ENCODE measurements around the gene AADACL4.
A peak's percentile ranks its signal among the peaks of the same experiment; 100 is the strongest.

Gene AADACL4

DNA sequence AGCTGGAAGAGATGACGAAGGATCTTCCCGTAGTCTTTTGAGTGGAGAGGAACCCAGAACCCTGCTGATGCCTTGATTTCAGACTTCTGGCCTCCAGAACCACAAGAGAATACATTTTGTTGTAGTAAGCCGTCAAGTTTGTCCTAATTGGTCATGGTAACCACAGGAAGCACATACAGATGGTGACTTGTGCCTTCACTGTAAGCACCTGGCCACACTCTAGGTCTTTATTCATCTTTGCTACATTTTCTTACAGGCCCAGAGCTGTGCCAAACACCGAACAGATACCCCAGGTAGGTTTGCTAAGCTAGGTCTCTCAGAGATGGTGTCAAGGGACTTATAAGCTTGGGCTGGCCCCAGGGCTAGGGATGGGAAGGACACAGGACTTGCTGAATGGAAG is 30.7 kb upstream of the AADACL4 start:
- H3K27me3 ChIP-seq (replicated peaks; ENCODE audit: control insufficient read depth, insufficient read depth, low read length), result peaks cover 3% of the 10 kb centered on the region
- TF ChIP-seq, protein P1, sequence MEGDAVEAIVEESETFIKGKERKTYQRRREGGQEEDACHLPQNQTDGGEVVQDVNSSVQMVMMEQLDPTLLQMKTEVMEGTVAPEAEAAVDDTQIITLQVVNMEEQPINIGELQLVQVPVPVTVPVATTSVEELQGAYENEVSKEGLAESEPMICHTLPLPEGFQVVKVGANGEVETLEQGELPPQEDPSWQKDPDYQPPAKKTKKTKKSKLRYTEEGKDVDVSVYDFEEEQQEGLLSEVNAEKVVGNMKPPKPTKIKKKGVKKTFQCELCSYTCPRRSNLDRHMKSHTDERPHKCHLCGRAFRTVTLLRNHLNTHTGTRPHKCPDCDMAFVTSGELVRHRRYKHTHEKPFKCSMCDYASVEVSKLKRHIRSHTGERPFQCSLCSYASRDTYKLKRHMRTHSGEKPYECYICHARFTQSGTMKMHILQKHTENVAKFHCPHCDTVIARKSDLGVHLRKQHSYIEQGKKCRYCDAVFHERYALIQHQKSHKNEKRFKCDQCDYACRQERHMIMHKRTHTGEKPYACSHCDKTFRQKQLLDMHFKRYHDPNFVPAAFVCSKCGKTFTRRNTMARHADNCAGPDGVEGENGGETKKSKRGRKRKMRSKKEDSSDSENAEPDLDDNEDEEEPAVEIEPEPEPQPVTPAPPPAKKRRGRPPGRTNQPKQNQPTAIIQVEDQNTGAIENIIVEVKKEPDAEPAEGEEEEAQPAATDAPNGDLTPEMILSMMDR (IDR thresholded peaks at IDR 0.05; ENCODE audit: insufficient read depth, low read length, poor library complexity, severe bottlenecking), result no peak
- no peak overlapping the region for H3K4me3 ChIP-seq (replicated peaks; ENCODE audit: low read depth, low read length)
- H3K36me3 ChIP-seq (ENCODE audit: control insufficient read depth, insufficient read depth, low read length), result no peaks in the 10 kb centered on the region
- no peak for DNase-seq (ENCODE audit: extremely low read depth, insufficient read length)

DNA sequence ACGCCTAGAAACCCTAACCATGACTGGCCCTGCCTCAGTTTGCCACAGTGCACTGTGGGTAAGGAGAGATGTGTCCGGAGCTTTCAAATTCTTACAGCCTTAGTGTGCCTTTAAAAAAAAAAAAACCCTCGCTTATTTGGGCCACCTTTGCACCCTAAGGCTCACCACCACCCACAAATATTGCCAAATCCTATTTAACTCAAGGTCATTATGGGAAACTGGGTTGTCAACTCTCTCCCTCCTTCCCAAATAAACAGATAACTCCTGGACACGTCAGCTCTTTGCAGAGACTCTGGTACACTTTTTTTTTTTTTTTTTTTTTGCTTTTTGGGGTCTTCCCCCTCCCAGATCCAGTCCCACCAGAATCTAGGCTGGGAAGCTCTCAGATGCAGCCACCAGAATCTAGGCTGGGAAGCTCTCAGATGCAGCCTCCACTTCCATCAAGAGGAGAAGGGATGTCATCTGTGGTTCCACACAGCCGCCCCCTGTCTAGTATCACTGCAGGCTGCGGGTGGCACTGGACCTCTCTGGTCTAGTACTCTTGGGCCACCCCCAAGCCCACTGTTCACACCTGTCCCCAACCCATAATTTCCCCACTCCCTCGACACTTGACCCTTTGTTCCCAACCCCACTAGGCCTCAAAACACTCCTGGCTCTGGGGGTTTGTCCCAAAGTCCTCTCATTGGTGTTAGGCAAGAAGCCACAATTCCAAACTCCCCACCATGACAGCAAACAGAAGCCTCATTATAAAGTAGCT is 29.3 kb upstream of the AADACL4 start:
- no peaks in the 10 kb centered on the region for H3K36me3 ChIP-seq (ENCODE audit: control insufficient read depth, insufficient read depth, low read length)
- H3K4me3 ChIP-seq (replicated peaks; ENCODE audit: low read depth, low read length), result no peak overlapping the region
- no peak for DNase-seq (ENCODE audit: extremely low read depth, insufficient read length)
- TF ChIP-seq, protein P1 (IDR thresholded peaks at IDR 0.05; ENCODE audit: insufficient read depth, low read length, poor library complexity, severe bottlenecking), result no peak
- peaks cover 2% of the 10 kb centered on the region for H3K27me3 ChIP-seq (replicated peaks; ENCODE audit: control insufficient read depth, insufficient read depth, low read length)

DNA sequence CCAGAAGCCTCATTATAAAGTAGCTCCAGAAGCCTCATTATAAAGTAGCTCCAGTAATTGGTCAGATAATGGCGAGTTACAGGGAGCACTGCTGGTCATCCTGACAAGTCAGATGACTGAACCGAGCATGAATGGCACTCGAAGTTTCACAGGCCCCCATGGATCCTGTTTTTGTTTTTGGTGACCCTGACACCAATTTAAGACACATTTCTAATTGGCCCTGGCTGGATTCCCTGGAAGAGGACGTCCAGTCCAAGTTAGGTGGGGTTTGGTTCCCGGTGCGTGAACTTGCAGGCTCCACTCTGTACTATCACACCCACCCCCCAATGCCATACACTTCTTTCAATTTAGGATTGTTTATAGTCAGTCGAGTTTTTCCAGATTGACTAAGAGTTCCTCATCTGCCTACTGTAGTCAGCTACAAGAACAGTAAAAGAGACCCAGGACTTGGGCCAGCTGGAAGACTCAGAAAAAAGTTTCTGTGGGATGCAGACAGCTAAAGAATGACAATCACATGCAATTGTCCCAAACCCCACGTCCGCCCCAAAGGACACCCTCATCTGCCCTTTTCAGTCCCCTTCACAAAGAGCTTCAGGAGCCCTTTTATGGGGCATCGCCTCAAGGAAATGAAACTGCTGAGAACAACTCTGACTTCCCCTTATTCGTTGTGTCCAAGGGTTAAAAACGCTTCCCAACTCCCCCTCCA is 28.6 kb upstream of the AADACL4 start:
- TF ChIP-seq, protein P1 (IDR thresholded peaks at IDR 0.05; ENCODE audit: insufficient read depth, low read length, poor library complexity, severe bottlenecking), result no peak
- no peaks in the 10 kb centered on the region; the same call in 1 of the 2 replicates for H3K27me3 ChIP-seq (replicated peaks; ENCODE audit: control insufficient read depth, insufficient read depth, low read length)
- H3K4me3 ChIP-seq (replicated peaks; ENCODE audit: low read depth, low read length), result no peak overlapping the region
- no peaks in the 10 kb centered on the region for H3K36me3 ChIP-seq (ENCODE audit: control insufficient read depth, insufficient read depth, low read length)
- no peak for DNase-seq (ENCODE audit: extremely low read depth, insufficient read length)

DNA sequence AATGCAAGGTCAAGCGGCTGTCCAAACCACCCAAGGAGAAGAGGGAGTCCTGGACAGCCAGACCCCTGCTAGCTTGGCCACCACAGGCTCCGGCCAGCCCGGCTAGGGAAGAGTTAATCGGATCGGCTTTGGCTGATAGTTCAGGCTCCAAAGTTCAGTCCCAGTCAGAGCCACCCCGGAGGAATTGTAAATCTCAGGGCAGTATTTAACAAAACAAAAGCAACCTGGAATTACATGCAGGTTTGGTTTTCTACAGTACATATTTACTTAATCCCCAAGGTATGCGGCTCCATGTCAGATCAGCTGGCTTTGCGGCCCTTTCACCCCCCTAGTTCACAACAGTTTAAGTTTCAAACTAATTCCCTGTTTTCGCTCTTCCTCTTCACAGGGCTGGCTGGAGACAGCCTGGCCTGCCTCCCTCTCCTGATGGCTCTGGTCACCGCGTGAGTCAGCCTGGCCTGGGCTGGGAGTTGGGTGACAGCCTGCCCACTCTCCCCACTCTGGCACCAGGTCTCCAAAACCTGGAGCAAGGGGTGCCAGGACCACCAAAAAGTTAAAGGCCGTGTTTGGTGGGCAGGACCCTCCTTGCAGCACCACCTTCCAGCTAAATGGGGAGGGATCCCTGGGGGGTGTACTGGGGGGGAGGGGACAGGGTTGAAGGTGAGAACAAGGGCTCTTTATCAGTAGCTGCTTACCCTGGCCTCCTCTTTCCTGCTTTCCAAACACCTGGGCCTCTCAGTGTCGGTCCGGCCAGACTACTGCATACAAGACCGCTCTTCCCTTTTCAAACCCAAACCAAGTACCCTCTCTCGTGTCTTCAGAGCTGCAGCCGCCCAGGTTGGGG is 27.8 kb upstream of the AADACL4 start:
- TF ChIP-seq, protein P1 (IDR thresholded peaks at IDR 0.05; ENCODE audit: insufficient read depth, low read length, poor library complexity, severe bottlenecking), result no peak
- Histone ChIP-seq H3K27me3 (replicated peaks; ENCODE audit: control insufficient read depth, insufficient read depth, low read length) (no peaks in the 10 kb centered on the region; the same call in 1 of the 2 replicates), H3K4me3 (replicated peaks; ENCODE audit: low read depth, low read length) (no peak overlapping the region), H3K36me3 (ENCODE audit: control insufficient read depth, insufficient read depth, low read length) (no peaks in the 10 kb centered on the region)
- DNase-seq (ENCODE audit: extremely low read depth, insufficient read length), result no peak

DNA sequence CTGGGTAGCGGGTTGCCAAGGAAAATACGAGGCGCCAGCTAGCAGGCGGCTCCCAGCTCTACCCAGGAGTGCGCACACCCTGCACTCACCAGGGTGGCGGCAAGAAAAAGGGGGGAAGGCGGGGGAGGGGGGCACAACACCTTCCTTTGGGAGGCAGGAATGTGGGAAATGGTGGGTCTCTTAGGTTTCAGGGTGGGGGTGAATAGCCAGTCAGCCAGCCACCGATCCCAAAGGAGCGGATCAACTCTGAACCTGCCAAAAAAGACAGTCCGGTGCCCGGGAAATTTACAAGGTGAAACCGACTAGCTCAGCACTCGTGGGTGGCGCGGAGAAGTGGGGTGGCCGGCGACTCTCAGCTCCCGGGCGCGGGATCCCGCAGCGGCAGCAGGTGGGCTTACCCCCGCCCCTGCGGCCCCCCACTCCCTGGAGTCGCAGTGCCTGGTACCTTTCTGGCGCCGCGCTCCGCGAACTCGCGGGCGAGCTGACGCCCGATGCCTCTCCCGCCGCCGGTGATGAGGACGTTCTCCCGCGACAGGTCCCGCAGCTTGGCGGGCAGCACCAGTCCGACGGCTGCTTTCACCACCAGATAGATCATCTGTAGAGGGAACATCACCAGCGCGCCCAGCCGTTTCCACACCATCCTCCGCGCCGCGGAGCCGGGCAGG is 27.0 kb upstream of the AADACL4 start:
- Histone ChIP-seq H3K36me3 (ENCODE audit: control insufficient read depth, insufficient read depth, low read length) (no peaks in the 10 kb centered on the region), H3K27me3 (replicated peaks; ENCODE audit: control insufficient read depth, insufficient read depth, low read length) (no peaks in the 10 kb centered on the region; the same call in 1 of the 2 replicates), H3K4me3 (replicated peaks; ENCODE audit: low read depth, low read length) (peak overlapping the region; percentile 29)
- no peak for DNase-seq (ENCODE audit: extremely low read depth, insufficient read length)
- TF ChIP-seq, protein P1 (IDR thresholded peaks at IDR 0.05; ENCODE audit: insufficient read depth, low read length, poor library complexity, severe bottlenecking), result no peak

All from GM06990 (cell line).